GM12878 (cell line): ENCODE data around the gene PITPNC1. TPM values are rescaled to one million over a fixed set of nuclear protein-coding genes. Genes with fewer than 3 reads are reported as not detected.

Experiments
- ATAC-seq: fragments of 200-7000 bp; cut with Tn5 transposase; 3 replicates; pipeline ENCODE4 v1.9.1; 2020; ENCODE audit warnings: mild to moderate bottlenecking, moderate library complexity
- BruUV-seq: library from RNA; stranded (reverse); fragments of 400-500 nt; replicated peaks from 2 replicates; lab custom pipeline; 2021; lab: Mats Ljungman, UMichigan
- CTCF ChIA-PET: fragments of 300-600 bp; sonication (Branson Sonifier 250); formaldehyde crosslinking; extraction: SDS; loops from one replicate; lab custom pipeline; 2021; ENCODE audit warnings: inconsistent platforms; lab: Yijun Ruan, JAX
- POLR2A ChIA-PET: fragments of 350-600 bp; formaldehyde crosslinking; extraction: SDS; loops from one replicate; lab custom pipeline; 2021; ENCODE audit warnings: inconsistent platforms; lab: Charles Lee
- RAD21 ChIA-PET: fragments of 300-600 bp; sonication (Branson Sonifier 250); formaldehyde crosslinking; loops from one replicate; lab custom pipeline; 2023; ENCODE audit warnings: antibody characterized with exemption; ENCODE audit not compliant: unreplicated experiment; lab: Charles Lee
- SMC1A ChIA-PET: fragments of 300-600 bp; sonication (Branson Sonifier 250); formaldehyde crosslinking; loops from one replicate; lab custom pipeline; 2023; ENCODE audit not compliant: unreplicated experiment, uncharacterized antibody; lab: Charles Lee
- DNase-seq: peaks from one replicate; pipeline ENCODE4 v3.0.0-alpha.2; 2011; ENCODE audit warnings: low read depth, low spot score
- FAIRE-seq: peaks from 3 replicates; lab custom pipeline; 2011; peaks lifted over from hg19 to GRCh38; lab: Jason Lieb, UNC
- H2AFZ ChIP-seq: 2 replicates; pipeline ENCODE4 v1.6.0; 2011; ENCODE audit warnings: low read depth, low read length, control low read depth; ENCODE audit not compliant: control insufficient read depth
- H3K27ac ChIP-seq: 2 replicates; pipeline ENCODE4 v1.5.1; 2011; ENCODE audit warnings: control low read depth; ENCODE audit not compliant: control insufficient read depth, insufficient read depth
- H3K27me3 ChIP-seq, 2 experiments: replicated peaks in 1 of 2; 2 replicates each; pipeline versions ENCODE4 v1.6.0 to v1.6.1; 2011; ENCODE audit warnings: low read length in 1 of 2; ENCODE audit not compliant: control insufficient read depth in 2 of 2, insufficient read depth in 2 of 2
- H3K36me3 ChIP-seq, 2 experiments: 2 replicates each; pipeline ENCODE4 v1.5.1; 2011; ENCODE audit warnings: low read length in 1 of 2; ENCODE audit not compliant: control insufficient read depth in 2 of 2, insufficient read depth in 2 of 2
- H3K4me1 ChIP-seq: 2 replicates; pipeline ENCODE4 v1.6.1; 2011; ENCODE audit warnings: mild to moderate bottlenecking, low read length, moderate library complexity, mixed read lengths; ENCODE audit not compliant: control insufficient read depth, insufficient read depth
- H3K4me2 ChIP-seq: 2 replicates; pipeline ENCODE4 v1.6.0; 2011; ENCODE audit warnings: control low read depth; ENCODE audit not compliant: control insufficient read depth, insufficient read depth
- H3K4me3 ChIP-seq: fragments of 200-600 bp; sonication (generic); 2 replicates; pipeline ENCODE4 v1.5.1; 2016
- H3K79me2 ChIP-seq: 2 replicates; pipeline ENCODE4 v1.6.0; 2011; ENCODE audit warnings: low read length; ENCODE audit not compliant: control insufficient read depth, insufficient read depth
- H3K9ac ChIP-seq: 2 replicates; pipeline ENCODE4 v1.8.0; 2011; ENCODE audit warnings: low read length, control low read depth, mixed read lengths; ENCODE audit not compliant: control insufficient read depth, insufficient read depth
- H3K9me3 ChIP-seq: replicated peaks from 3 replicates; pipeline ENCODE4 v1.5.1; 2011; ENCODE audit warnings: mild to moderate bottlenecking, low read length; ENCODE audit not compliant: control insufficient read depth, insufficient read depth
- H4K20me1 ChIP-seq: 2 replicates; pipeline ENCODE4 v1.6.0; 2011; ENCODE audit not compliant: control insufficient read depth, insufficient read depth
- CHD4 ChIP-seq: fragments of 200-600 bp; sonication (generic); IDR thresholded peaks from 2 replicates; pipeline ENCODE4 v1.6.1; 2016; ENCODE audit warnings: mild to moderate bottlenecking
- CREB1 ChIP-seq: IDR thresholded peaks from 2 replicates; pipeline ENCODE4 v1.6.1; 2012; ENCODE audit warnings: low read depth, mild to moderate bottlenecking, inconsistent platforms
- HDAC6 ChIP-seq: fragments of 200-600 bp; sonication (generic); IDR thresholded peaks from one replicate; pipeline ENCODE4 v1.8.0; 2017; ENCODE audit warnings: antibody characterized with exemption; ENCODE audit not compliant: unreplicated experiment
- KLF5 ChIP-seq: fragments of 450-650 bp; IDR thresholded peaks from 2 replicates; pipeline ENCODE4 v1.6.1; 2014; ENCODE audit warnings: mild to moderate bottlenecking; ENCODE audit not compliant: partially characterized antibody
- MEF2A ChIP-seq: IDR thresholded peaks from 2 replicates; pipeline ENCODE4 v1.6.1; 2011; ENCODE audit warnings: low read depth, mild to moderate bottlenecking, low read length, moderate library complexity; ENCODE audit not compliant: insufficient read depth
- SIN3A ChIP-seq: IDR thresholded peaks from 2 replicates; pipeline ENCODE4 v1.6.1; 2012; ENCODE audit warnings: low read depth, low read length, improper control_type of control experiment
- SMARCA5 ChIP-seq: fragments of 450-650 bp; IDR thresholded peaks from 2 replicates; pipeline ENCODE4 v1.6.1; 2017; ENCODE audit warnings: mild to moderate bottlenecking
- TCF12 ChIP-seq: IDR thresholded peaks from 2 replicates; pipeline ENCODE4 v1.6.1; 2011; ENCODE audit warnings: low read depth, mild to moderate bottlenecking, low read length
- TCF3 ChIP-seq: IDR thresholded peaks from 2 replicates; pipeline ENCODE4 v1.6.1; 2012; ENCODE audit warnings: low read depth, mild to moderate bottlenecking, low read length, borderline replicate concordance; ENCODE audit not compliant: insufficient read depth
- YY1 ChIP-seq: IDR thresholded peaks from 2 replicates; pipeline ENCODE4 v1.6.1; 2011; ENCODE audit warnings: low read depth, mild to moderate bottlenecking, low read length
- ZBTB33 ChIP-seq: fragments of 450-650 bp; IDR thresholded peaks from 2 replicates; pipeline ENCODE4 v1.6.1; 2017; ENCODE audit warnings: mild to moderate bottlenecking
- ZNF207 ChIP-seq: fragments of 450-650 bp; IDR thresholded peaks from 2 replicates; pipeline ENCODE4 v1.6.1; 2014; ENCODE audit warnings: antibody characterized with exemption, mild to moderate bottlenecking, borderline replicate concordance
- ZNF24 ChIP-seq: fragments of 450-650 bp; IDR thresholded peaks from 2 replicates; pipeline ENCODE4 v1.6.1; 2017; ENCODE audit warnings: antibody characterized with exemption, mild to moderate bottlenecking
- WGBS: methylation state at CpG from one replicate; pipeline ENCODE4 v1.1.6; 2016; ENCODE audit warnings: low lambda C conversion rate; ENCODE audit not compliant: insufficient replicate concordance, insufficient coverage; ENCODE audit errors: missing lambda C conversion rate; 5-methylcytosine and 5-hydroxymethylcytosine counted together
- in situ Hi-C: fragments of 300-500 bp; cut with MboI; formaldehyde crosslinking; loops from 9 replicates; pipeline ENCODE4 v1.14.3; 2018; ENCODE audit warnings: mixed read lengths
- intact Hi-C: fragments of 100-400 bp; cut with micrococcal nuclease; formaldehyde crosslinking; loops from one replicate; pipeline ENCODE4 v1.14.2; 2022; ENCODE audit not compliant: unreplicated experiment
- polyA plus RNA-seq, 11 experiments: library from polyadenylated mRNA; depleted of rRNA in 4 of 11; unstranded in 6 of 11; stranded (reverse) in 5 of 11; fragments of >200 nt; fragmentation: Nextera tagmentation in 4 of 11; fragmentation: Illumina TruSeq in 1 of 11; extraction: Ambion mirVana in 4 of 11; extraction: Trizol in 1 of 11; gene quantifications; 1 replicate in 1 of 11; 2 replicates in 10 of 11; pipeline versions ENCODE4 v1.2.1 to v1.2.3, GENCODE V29; 2011 to 2016; ENCODE audit warnings: inconsistent platforms in 2 of 11, missing spikeins in 2 of 11, low read depth in 1 of 11
- total RNA-seq, 4 experiments: library from RNA; depleted of rRNA in 3 of 4; stranded (reverse); fragments of >200 nt in 3 of 4; fragmentation: Illumina TruSeq in 1 of 4; extraction: Trizol in 1 of 4; gene quantifications; 2 replicates each; pipeline versions ENCODE4 v1.2.1 to v1.2.3, GENCODE V29; 2013 to 2021
- TF ChIP-seq, protein P1 (sequence below): IDR thresholded peaks from 2 replicates; pipeline ENCODE4 v1.6.1; 2011; ENCODE audit warnings: low read depth, low read length, improper control_type of control experiment, borderline replicate concordance
- TF ChIP-seq, protein P2 (sequence below): fragments of 450-650 bp; formaldehyde crosslinking; IDR thresholded peaks from 2 replicates; pipeline ENCODE4 v1.4.0; 2020; ENCODE audit warnings: mild to moderate bottlenecking, moderate library complexity
- TF ChIP-seq, protein P3 (sequence below): fragments of 450-650 bp; IDR thresholded peaks from 2 replicates; pipeline ENCODE4 v1.6.1; 2014; ENCODE audit warnings: mild to moderate bottlenecking

The PITPNC1 gene
- total and polyA plus RNA-seq, 10 of the 15 experiments (the other 5 are each of a cell fraction or from before 2014, with no cell fraction given), result 12.2 to 62.4 (median 47.3) TPM

DNA sequence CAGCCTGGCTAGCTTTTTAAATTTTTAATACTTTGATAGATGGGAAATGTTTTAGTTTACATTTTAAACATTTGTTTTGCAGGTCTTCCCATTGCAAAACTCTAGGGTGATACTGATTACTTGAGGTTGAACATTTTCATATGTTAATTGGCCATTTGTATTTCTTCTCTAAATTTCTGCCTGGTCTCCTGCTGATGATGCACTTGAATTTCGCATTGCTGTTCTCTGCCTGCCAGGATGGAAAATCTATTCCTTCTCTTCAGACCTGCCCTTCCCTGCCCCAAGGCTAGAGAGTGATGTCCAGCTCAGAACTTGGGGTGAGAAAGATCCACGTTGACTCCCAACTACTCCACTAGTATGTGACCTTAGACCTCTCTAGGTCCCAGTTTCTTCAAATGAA lies 134.7 kb downstream of the PITPNC1 start:
- H3K79me2 ChIP-seq, result peaks cover 27% of the 10 kb centered on the region
- BruUV-seq, result no TSS peak
- H3K36me3 ChIP-seq, result peaks cover 0 to 1% of the 10 kb centered on the region in 2 experiments; a peak in 2 of 4 replicates
- no peak overlapping the region for H3K4me2 ChIP-seq
- no peak overlapping the region for H3K9ac ChIP-seq
- no peak for FAIRE-seq
- no peak for ATAC-seq
- no peaks in the 10 kb centered on the region for H3K27me3 ChIP-seq
- H4K20me1 ChIP-seq, result no peaks in the 10 kb centered on the region
- H3K4me3 ChIP-seq, result no peak overlapping the region
- in situ Hi-C loops (no loop called here), intact Hi-C loops (no loop called here)
- H3K27ac ChIP-seq, result no peak overlapping the region
- peaks cover 33% of the 10 kb centered on the region for H3K4me1 ChIP-seq
- H2AFZ ChIP-seq, result no peak overlapping the region
- CTCF ChIA-PET, result interaction anchor here (0.7 to 2.3 kb wide), 5 partner anchors 21 to 90 kb away, joined by 3 to 11 read pairs (median 3); no protein-coding TSS in a partner anchor
- SMC1A ChIA-PET, result interaction anchor here (0.7 to 2.7 kb wide), 8 partner anchors 9 to 197 kb away, joined by 3 to 7 read pairs (median 4); no protein-coding TSS in a partner anchor
- 55% methylated on average over 2 of the region's 2 CpGs for WGBS
- POLR2A ChIA-PET, result no interaction called here
- RAD21 ChIA-PET, result interaction anchor here (2.5 kb wide), 1 partner anchor 91 kb away, joined by 11 read pairs; no protein-coding TSS in a partner anchor
- DNase-seq, result no peak
- peaks cover 3% of the 10 kb centered on the region; the same call in 2 of the 3 replicates for H3K9me3 ChIP-seq
- TF ChIP-seq ZNF24, result no peak
- no peak for TF ChIP-seq ZBTB33
- TF ChIP-seq, protein P1, sequence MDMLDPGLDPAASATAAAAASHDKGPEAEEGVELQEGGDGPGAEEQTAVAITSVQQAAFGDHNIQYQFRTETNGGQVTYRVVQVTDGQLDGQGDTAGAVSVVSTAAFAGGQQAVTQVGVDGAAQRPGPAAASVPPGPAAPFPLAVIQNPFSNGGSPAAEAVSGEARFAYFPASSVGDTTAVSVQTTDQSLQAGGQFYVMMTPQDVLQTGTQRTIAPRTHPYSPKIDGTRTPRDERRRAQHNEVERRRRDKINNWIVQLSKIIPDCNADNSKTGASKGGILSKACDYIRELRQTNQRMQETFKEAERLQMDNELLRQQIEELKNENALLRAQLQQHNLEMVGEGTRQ, result no peak
- TF ChIP-seq CREB1, result no peak
- no peak for TF ChIP-seq YY1
- no peak for TF ChIP-seq KLF5
- TF ChIP-seq ZNF207, result no peak
- no peak for TF ChIP-seq MEF2A
- TF ChIP-seq HDAC6, result no peak
- TF ChIP-seq, protein P2, sequence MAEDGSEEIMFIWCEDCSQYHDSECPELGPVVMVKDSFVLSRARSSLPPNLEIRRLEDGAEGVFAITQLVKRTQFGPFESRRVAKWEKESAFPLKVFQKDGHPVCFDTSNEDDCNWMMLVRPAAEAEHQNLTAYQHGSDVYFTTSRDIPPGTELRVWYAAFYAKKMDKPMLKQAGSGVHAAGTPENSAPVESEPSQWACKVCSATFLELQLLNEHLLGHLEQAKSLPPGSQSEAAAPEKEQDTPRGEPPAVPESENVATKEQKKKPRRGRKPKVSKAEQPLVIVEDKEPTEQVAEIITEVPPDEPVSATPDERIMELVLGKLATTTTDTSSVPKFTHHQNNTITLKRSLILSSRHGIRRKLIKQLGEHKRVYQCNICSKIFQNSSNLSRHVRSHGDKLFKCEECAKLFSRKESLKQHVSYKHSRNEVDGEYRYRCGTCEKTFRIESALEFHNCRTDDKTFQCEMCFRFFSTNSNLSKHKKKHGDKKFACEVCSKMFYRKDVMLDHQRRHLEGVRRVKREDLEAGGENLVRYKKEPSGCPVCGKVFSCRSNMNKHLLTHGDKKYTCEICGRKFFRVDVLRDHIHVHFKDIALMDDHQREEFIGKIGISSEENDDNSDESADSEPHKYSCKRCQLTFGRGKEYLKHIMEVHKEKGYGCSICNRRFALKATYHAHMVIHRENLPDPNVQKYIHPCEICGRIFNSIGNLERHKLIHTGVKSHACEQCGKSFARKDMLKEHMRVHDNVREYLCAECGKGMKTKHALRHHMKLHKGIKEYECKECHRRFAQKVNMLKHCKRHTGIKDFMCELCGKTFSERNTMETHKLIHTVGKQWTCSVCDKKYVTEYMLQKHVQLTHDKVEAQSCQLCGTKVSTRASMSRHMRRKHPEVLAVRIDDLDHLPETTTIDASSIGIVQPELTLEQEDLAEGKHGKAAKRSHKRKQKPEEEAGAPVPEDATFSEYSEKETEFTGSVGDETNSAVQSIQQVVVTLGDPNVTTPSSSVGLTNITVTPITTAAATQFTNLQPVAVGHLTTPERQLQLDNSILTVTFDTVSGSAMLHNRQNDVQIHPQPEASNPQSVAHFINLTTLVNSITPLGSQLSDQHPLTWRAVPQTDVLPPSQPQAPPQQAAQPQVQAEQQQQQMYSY (CRISPR knock-in tag), result no peak
- TF ChIP-seq TCF12, result no peak
- no peak for TF ChIP-seq CHD4
- TF ChIP-seq TCF3, result no peak
- TF ChIP-seq, protein P3, sequence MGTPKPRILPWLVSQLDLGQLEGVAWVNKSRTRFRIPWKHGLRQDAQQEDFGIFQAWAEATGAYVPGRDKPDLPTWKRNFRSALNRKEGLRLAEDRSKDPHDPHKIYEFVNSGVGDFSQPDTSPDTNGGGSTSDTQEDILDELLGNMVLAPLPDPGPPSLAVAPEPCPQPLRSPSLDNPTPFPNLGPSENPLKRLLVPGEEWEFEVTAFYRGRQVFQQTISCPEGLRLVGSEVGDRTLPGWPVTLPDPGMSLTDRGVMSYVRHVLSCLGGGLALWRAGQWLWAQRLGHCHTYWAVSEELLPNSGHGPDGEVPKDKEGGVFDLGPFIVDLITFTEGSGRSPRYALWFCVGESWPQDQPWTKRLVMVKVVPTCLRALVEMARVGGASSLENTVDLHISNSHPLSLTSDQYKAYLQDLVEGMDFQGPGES, result no peak
- TF ChIP-seq SMARCA5, result no peak
- no peak for TF ChIP-seq SIN3A
